ENCODE measurements around the gene ZHX3. TPM values are rescaled to one million over a fixed set of nuclear protein-coding genes. Genes with fewer than 3 reads are reported as not detected.

Gene ZHX3
- total RNA-seq, 3 donors from 2014 or later (not counting 1 experiment from before 2014, with no cell fraction given) = 9.0 to 11.8 (median 10.3) TPM

GRCh38 chr20:41279546-41280225 lies 37.8 kb downstream of the ZHX3 start:
- no peaks in the 10 kb centered on the region for H3K9me3 Mint-ChIP-seq
- TF ChIP-seq, protein P1, sequence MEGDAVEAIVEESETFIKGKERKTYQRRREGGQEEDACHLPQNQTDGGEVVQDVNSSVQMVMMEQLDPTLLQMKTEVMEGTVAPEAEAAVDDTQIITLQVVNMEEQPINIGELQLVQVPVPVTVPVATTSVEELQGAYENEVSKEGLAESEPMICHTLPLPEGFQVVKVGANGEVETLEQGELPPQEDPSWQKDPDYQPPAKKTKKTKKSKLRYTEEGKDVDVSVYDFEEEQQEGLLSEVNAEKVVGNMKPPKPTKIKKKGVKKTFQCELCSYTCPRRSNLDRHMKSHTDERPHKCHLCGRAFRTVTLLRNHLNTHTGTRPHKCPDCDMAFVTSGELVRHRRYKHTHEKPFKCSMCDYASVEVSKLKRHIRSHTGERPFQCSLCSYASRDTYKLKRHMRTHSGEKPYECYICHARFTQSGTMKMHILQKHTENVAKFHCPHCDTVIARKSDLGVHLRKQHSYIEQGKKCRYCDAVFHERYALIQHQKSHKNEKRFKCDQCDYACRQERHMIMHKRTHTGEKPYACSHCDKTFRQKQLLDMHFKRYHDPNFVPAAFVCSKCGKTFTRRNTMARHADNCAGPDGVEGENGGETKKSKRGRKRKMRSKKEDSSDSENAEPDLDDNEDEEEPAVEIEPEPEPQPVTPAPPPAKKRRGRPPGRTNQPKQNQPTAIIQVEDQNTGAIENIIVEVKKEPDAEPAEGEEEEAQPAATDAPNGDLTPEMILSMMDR (IDR thresholded peaks at IDR 0.05) = no peak
- H3K27ac Mint-ChIP-seq = no peak overlapping the region
- 60% methylated on average over 2 of the region's 3 CpGs for WGBS (ENCODE audit: insufficient coverage)
- ATAC-seq = no peak
- H3K4me3 ChIP-seq (ENCODE audit: low read length) = no peak overlapping the region
- H3K4me1 Mint-ChIP-seq = no peaks in the 10 kb centered on the region
- H3K27me3 Mint-ChIP-seq (ENCODE audit: low read depth in 2 of 2) = no peaks in the 10 kb centered on the region
- H3K36me3 Mint-ChIP-seq = no peaks in the 10 kb centered on the region
- no peak overlapping the region for H3K27ac ChIP-seq (ENCODE audit: low read length)
- no peaks in the 10 kb centered on the region for H3K4me1 ChIP-seq (ENCODE audit: control insufficient read depth, insufficient read depth, low read length)
- no peak for DNase-seq
- no peak overlapping the region for H3K4me3 Mint-ChIP-seq
- intact Hi-C loops (cut with micrococcal nuclease) = no loop called here
- no peaks in the 10 kb centered on the region for H3K9me3 ChIP-seq (ENCODE audit: control insufficient read depth, insufficient read depth, low read length)
- H3K36me3 ChIP-seq (ENCODE audit: control insufficient read depth, insufficient read depth, low read length) = no peaks in the 10 kb centered on the region
- H3K27me3 ChIP-seq (ENCODE audit: control insufficient read depth, insufficient read depth, low read length) = no peaks in the 10 kb centered on the region

DNA sequence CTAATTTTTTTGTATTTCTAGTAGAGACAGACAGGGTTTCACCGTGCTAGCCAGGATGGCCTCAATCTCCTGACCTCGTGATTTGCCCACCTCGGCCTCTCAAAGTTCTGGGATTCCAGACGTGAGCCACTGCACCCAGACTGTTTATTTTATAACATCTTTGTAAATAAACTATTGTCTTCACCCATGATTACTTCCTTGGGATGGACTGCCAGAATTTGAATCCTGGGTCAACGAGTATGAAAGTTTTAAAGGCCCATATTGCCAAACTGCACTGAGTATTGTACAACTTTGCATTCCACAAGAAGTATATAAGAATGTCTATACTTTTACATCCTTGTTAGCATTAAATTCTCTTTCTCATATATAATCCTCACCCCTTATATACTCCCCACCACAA lies 38.6 kb downstream of the ZHX3 start:
- Mint-ChIP-seq H3K9me3 (no peaks in the 10 kb centered on the region), H3K36me3 (no peaks in the 10 kb centered on the region), H3K27ac (no peak overlapping the region), H3K27me3 (ENCODE audit: low read depth in 2 of 2) (no peaks in the 10 kb centered on the region), H3K4me1 (no peaks in the 10 kb centered on the region), H3K4me3 (no peak overlapping the region)
- Histone ChIP-seq H3K27ac (ENCODE audit: low read length) (no peak overlapping the region), H3K36me3 (ENCODE audit: control insufficient read depth, insufficient read depth, low read length) (no peaks in the 10 kb centered on the region), H3K4me1 (ENCODE audit: control insufficient read depth, insufficient read depth, low read length) (no peaks in the 10 kb centered on the region), H3K4me3 (ENCODE audit: low read length) (no peak overlapping the region), H3K9me3 (ENCODE audit: control insufficient read depth, insufficient read depth, low read length) (no peaks in the 10 kb centered on the region), H3K27me3 (ENCODE audit: control insufficient read depth, insufficient read depth, low read length) (no peaks in the 10 kb centered on the region)
- TF ChIP-seq, protein P1 (IDR thresholded peaks at IDR 0.05) = no peak
- 92% methylated on average over 4 of the region's 5 CpGs for WGBS (ENCODE audit: insufficient coverage)
- intact Hi-C loops (cut with micrococcal nuclease) = no loop called here
- ATAC-seq (no peak), DNase-seq (no peak)

GRCh38 chr20:41277049-41277448 lies 40.5 kb downstream of the ZHX3 start:
- H3K27me3 Mint-ChIP-seq (ENCODE audit: low read depth in 2 of 2) = no peaks in the 10 kb centered on the region
- H3K36me3 Mint-ChIP-seq = no peaks in the 10 kb centered on the region
- H3K36me3 ChIP-seq (ENCODE audit: control insufficient read depth, insufficient read depth, low read length) = no peaks in the 10 kb centered on the region
- ATAC-seq = no peak
- no peak overlapping the region for H3K4me3 Mint-ChIP-seq
- H3K9me3 Mint-ChIP-seq = no peaks in the 10 kb centered on the region
- no peaks in the 10 kb centered on the region for H3K27me3 ChIP-seq (ENCODE audit: control insufficient read depth, insufficient read depth, low read length)
- no peak for DNase-seq
- H3K4me3 ChIP-seq (ENCODE audit: low read length) = no peak overlapping the region
- H3K27ac Mint-ChIP-seq = no peak overlapping the region
- H3K27ac ChIP-seq (ENCODE audit: low read length) = no peak overlapping the region
- intact Hi-C loops (cut with micrococcal nuclease) = no loop called here
- no peaks in the 10 kb centered on the region for H3K9me3 ChIP-seq (ENCODE audit: control insufficient read depth, insufficient read depth, low read length)
- 90% methylated on average over 1 of the region's 3 CpGs for WGBS (ENCODE audit: insufficient coverage)
- TF ChIP-seq, protein P1 (IDR thresholded peaks at IDR 0.05) = no peak
- H3K4me1 Mint-ChIP-seq = peaks cover 0 to 6% of the 10 kb centered on the region in 2 donors
- H3K4me1 ChIP-seq (ENCODE audit: control insufficient read depth, insufficient read depth, low read length) = no peaks in the 10 kb centered on the region

GRCh38 chr20:41276317-41276751 lies 41.2 kb downstream of the ZHX3 start:
- Mint-ChIP-seq H3K9me3 (no peaks in the 10 kb centered on the region), H3K4me3 (no peak overlapping the region), H3K4me1 (peaks cover 0 to 6% of the 10 kb centered on the region in 2 donors), H3K27me3 (ENCODE audit: low read depth in 2 of 2) (no peaks in the 10 kb centered on the region), H3K27ac (peak overlapping the region in 1 of 2 donors; percentile 11), H3K36me3 (no peaks in the 10 kb centered on the region)
- Histone ChIP-seq H3K36me3 (ENCODE audit: control insufficient read depth, insufficient read depth, low read length) (no peaks in the 10 kb centered on the region), H3K27ac (ENCODE audit: low read length) (no peak overlapping the region), H3K9me3 (ENCODE audit: control insufficient read depth, insufficient read depth, low read length) (no peaks in the 10 kb centered on the region), H3K4me1 (ENCODE audit: control insufficient read depth, insufficient read depth, low read length) (no peaks in the 10 kb centered on the region), H3K27me3 (ENCODE audit: control insufficient read depth, insufficient read depth, low read length) (no peaks in the 10 kb centered on the region), H3K4me3 (ENCODE audit: low read length) (no peak overlapping the region)
- TF ChIP-seq, protein P1 (IDR thresholded peaks at IDR 0.05) = no peak
- WGBS (ENCODE audit: insufficient coverage) = 74% methylated on average over 9 of the region's 9 CpGs
- DNase-seq (no peak), ATAC-seq (no peak)
- intact Hi-C loops (cut with micrococcal nuclease) = no loop called here
